Right atrium auricular region (tissue), 2 donors: ENCODE data around the gene TMEM121. TPM values are rescaled to one million over a fixed set of nuclear protein-coding genes. Genes with fewer than 3 reads are reported as not detected.

Experiments used
- DNase-seq: peaks from one replicate; pipeline ENCODE4 v3.0.0-alpha.2; 2019; ENCODE audit warnings: low spot score
- H3K27ac ChIP-seq, 2 donors: fragments of 200-600 bp; sonication (generic); 1 replicate in 1 of 2; 2 replicates in 1 of 2; pipeline ENCODE4 v1.5.1; 2016 to 2019
- H3K27me3 ChIP-seq, 2 donors: fragments of 200-600 bp; sonication (generic); one replicate each; pipeline versions ENCODE4 v1.5.1 to v1.6.0; 2017 to 2019
- H3K36me3 ChIP-seq: fragments of 200-600 bp; sonication (generic); one replicate; pipeline ENCODE4 v1.5.1; 2016
- H3K4me1 ChIP-seq, 2 donors: fragments of 200-600 bp; sonication (generic); one replicate each; pipeline versions ENCODE4 v1.5.1 to v1.6.0; 2017 to 2019
- H3K4me3 ChIP-seq, 2 donors: fragments of 200-600 bp; sonication (generic); 1 replicate in 1 of 2; 2 replicates in 1 of 2; pipeline ENCODE4 v1.5.1; 2017 to 2019; ENCODE audit warnings: mild to moderate bottlenecking in 1 of 2, moderate library complexity in 1 of 2
- H3K9me3 ChIP-seq, 2 donors: fragments of 200-600 bp; sonication (generic); one replicate each; pipeline ENCODE4 v1.5.1; 2019
- total RNA-seq, 2 donors: library from RNA; depleted of rRNA; stranded (reverse); fragments of >200 nt; gene quantifications; one replicate each; pipeline ENCODE4 v1.1.0, GENCODE V29; 2016
- TF ChIP-seq, protein P1 (sequence below), 2 donors: fragments of 200-600 bp; sonication (generic); IDR thresholded peaks; one replicate each; pipeline ENCODE4 v1.5.1; 2019; ENCODE audit warnings: antibody characterized with exemption in 2 of 2

TMEM121 gene
- total RNA-seq, 2 donors from 2014 or later = 3.4 to 5.8 TPM

DNA sequence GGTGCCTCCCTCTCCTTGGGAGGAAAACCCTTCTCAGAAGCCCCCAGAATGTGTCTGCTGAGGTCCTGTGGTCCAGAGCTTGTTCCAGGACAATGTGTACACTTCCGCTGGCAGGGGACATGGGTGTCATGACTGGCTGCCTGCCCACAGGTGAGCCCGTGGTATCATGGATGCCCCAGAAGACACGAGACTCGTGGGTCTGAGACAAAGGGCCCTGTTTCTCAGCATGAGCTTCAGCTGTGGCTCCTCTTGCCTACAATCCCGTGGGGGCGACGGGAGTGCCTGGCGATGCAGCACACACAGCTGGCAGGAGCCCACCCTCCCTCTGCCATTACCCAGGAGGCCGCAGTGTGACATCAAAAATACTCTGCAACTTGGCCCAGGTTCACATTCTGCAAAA is 7.0 kb downstream of the TMEM121 start:
- TF ChIP-seq, protein P1, sequence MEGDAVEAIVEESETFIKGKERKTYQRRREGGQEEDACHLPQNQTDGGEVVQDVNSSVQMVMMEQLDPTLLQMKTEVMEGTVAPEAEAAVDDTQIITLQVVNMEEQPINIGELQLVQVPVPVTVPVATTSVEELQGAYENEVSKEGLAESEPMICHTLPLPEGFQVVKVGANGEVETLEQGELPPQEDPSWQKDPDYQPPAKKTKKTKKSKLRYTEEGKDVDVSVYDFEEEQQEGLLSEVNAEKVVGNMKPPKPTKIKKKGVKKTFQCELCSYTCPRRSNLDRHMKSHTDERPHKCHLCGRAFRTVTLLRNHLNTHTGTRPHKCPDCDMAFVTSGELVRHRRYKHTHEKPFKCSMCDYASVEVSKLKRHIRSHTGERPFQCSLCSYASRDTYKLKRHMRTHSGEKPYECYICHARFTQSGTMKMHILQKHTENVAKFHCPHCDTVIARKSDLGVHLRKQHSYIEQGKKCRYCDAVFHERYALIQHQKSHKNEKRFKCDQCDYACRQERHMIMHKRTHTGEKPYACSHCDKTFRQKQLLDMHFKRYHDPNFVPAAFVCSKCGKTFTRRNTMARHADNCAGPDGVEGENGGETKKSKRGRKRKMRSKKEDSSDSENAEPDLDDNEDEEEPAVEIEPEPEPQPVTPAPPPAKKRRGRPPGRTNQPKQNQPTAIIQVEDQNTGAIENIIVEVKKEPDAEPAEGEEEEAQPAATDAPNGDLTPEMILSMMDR (IDR thresholded peaks at IDR 0.05) = no peak
- Histone ChIP-seq H3K4me1 (peaks cover 0 to 18% of the 10 kb centered on the region in 2 donors), H3K36me3 (no peaks in the 10 kb centered on the region), H3K4me3 (no peak overlapping the region), H3K27ac (no peak overlapping the region), H3K9me3 (no peaks in the 10 kb centered on the region), H3K27me3 (peaks cover 0 to 3% of the 10 kb centered on the region in 2 donors)
- DNase-seq = no peak

DNA sequence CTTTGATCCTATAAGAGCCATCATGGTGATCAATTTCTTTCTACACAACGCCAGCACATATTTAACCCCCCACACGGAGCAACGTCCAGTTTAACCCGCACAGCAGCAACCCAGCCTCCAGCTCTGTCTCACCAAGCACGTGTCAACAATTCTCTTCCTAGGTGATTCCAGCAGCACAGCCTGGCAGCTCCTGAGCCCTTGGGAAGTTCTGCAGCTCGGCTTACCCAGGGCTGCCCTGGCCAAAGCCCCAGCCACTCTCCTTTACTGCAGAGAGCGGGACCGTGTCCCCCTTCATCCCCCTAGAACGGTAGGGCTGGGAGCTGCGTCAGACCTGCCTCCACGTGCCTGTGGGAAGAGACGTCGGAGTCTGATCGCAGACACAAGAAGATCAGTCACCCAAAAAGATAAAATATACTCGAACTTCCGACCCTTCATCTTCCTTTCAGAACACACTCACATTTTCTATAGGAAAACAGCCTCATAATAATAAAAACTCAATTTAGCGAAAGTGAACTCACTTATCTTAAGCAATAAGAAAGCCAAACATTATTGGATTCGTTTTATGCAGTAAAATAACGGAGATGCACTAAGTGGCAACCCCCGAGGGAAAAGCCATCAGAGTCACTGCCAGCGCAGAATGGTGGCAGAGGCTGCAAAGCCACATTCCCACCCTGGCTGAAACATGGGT is 7.6 kb downstream of the TMEM121 start:
- Histone ChIP-seq H3K36me3 (no peaks in the 10 kb centered on the region), H3K27ac (no peak overlapping the region), H3K4me1 (peaks cover 0 to 13% of the 10 kb centered on the region in 2 donors), H3K27me3 (peaks cover 0 to 3% of the 10 kb centered on the region in 2 donors), H3K9me3 (no peaks in the 10 kb centered on the region), H3K4me3 (no peak overlapping the region)
- TF ChIP-seq, protein P1 (IDR thresholded peaks at IDR 0.05) = no peak
- DNase-seq = no peak

DNA sequence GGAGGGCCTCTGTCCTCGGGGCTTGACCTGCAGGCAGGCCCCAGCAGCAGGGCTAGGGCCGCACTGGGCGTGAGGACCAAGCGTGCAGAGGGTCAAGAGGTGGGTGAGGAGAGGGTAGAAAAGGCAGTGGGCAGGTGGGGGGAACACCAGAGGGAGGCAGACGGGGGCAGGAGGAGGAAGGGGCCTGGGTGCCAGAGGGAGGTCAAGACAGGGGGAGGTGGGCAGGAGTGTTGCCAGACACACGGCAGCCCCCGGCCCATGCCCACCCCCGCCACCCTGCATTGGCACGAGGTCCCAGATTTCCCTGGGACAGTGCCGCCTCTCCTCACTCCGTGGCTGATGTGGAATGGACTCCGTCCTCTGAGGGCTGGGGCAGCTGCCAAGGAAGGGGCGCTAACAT is 8.2 kb downstream of the TMEM121 start:
- DNase-seq = no peak
- Histone ChIP-seq H3K27ac (no peak overlapping the region), H3K9me3 (no peaks in the 10 kb centered on the region), H3K36me3 (no peaks in the 10 kb centered on the region), H3K4me3 (no peak overlapping the region), H3K27me3 (peaks cover 0 to 3% of the 10 kb centered on the region in 2 donors), H3K4me1 (peaks cover 0 to 6% of the 10 kb centered on the region in 2 donors)
- TF ChIP-seq, protein P1 (IDR thresholded peaks at IDR 0.05) = no peak

DNA sequence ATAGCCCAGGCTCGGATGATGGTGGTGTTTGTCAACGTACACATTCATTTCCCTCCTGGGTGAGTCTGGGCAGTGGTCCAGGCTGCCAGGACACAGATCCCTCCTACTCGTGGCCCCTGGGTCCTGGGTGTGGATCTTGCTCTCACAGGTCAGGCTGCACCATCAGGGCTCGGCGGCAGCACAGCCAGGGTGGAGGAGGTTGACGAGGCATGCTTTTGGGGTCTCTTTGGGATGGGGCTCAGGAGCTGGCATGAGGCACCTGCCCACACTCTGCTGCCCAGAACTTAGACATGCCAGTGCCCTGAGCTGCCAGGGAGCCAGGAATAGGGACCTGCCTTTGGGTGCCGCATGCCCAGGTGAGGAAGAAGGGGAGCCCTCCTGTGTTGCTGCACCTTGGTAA is 9.7 kb downstream of the TMEM121 start:
- no peaks in the 10 kb centered on the region for H3K36me3 ChIP-seq
- H3K4me1 ChIP-seq = no peaks in the 10 kb centered on the region
- no peak for DNase-seq
- no peaks in the 10 kb centered on the region for H3K9me3 ChIP-seq
- H3K4me3 ChIP-seq = no peak overlapping the region
- peaks cover 0 to 3% of the 10 kb centered on the region in 2 donors for H3K27me3 ChIP-seq
- no peak overlapping the region for H3K27ac ChIP-seq
- TF ChIP-seq, protein P1 (IDR thresholded peaks at IDR 0.05) = no peak

DNA sequence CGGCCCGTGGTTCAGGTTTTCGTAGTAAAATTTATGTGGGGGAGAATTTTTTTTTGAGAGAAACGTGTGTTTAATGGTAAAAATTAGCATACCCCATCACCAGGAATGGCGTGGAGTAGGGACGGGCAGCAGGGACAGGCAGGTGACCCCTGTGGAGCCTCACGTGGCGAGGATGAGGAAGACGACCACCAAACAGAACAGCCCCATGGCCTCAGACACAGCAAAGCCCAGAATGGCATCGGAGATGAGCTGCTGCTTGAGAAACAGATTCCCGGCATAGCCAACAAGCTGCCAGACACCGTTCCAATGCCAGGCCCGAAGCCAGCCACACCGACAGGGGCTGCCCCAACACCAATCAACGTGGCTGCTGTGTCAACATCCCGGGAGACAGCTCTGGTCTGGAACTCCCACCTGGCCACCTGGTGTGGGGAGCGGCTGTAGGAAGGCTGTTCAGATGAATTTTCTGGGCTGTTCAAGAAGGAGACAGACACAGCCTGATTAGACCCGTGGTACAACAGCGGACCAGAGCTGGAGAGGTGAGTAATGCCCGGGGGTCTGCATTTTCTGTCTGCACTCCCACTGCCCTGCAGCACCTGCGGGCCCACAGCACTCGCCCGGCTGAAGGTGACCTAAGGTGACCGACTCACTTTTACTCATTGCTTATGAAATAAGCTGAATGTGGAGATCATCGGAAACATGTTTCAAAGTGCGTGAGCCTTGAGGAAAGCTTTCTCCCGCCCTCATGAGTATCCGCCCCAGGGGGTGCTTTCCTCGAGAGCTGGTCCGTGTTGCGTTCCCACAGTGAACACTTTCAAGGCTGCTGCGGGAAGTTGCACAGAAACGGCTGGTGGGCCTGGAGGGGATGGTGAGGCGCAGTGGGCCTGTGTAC is 10.6 kb downstream of the TMEM121 start:
- Histone ChIP-seq H3K9me3 (no peaks in the 10 kb centered on the region), H3K36me3 (no peaks in the 10 kb centered on the region), H3K27me3 (peaks cover 0 to 3% of the 10 kb centered on the region in 2 donors), H3K4me3 (no peak overlapping the region), H3K27ac (no peak overlapping the region), H3K4me1 (no peaks in the 10 kb centered on the region)
- TF ChIP-seq, protein P1 (IDR thresholded peaks at IDR 0.05) = no peak
- no peak for DNase-seq
